HAP-1 (cell line): Measurements from ENCODE around the gene SLC26A6.
A peak's percentile ranks its signal among the peaks of the same experiment; 100 is the strongest.

ENCODE experiments used
- DNase-seq, 2 experiments: peaks; one replicate each; pipeline ENCODE4 v3.0.0-alpha.2; 2016 to 2020; ENCODE audit warnings: low spot score in 2 of 2
- H3K27me3 ChIP-seq: fragments of 250-450 bp; sonication (Bioruptor Pico); 2 replicates; pipeline ENCODE4 v1.5.1; 2020; ENCODE audit warnings: low read depth, mild to moderate bottlenecking, moderate library complexity
- H3K36me3 ChIP-seq: fragments of 250-450 bp; sonication (Bioruptor Pico); replicated peaks from 2 replicates; pipeline ENCODE4 v1.5.1; 2020; ENCODE audit warnings: mild to moderate bottlenecking
- H3K4me1 ChIP-seq: fragments of 250-450 bp; sonication (Bioruptor Pico); 2 replicates; pipeline ENCODE4 v1.5.1; 2020; ENCODE audit warnings: mild to moderate bottlenecking
- H3K4me3 ChIP-seq: fragments of 250-450 bp; sonication (Bioruptor Pico); 2 replicates; pipeline ENCODE4 v1.5.1; 2020; ENCODE audit warnings: mild to moderate bottlenecking, moderate library complexity
- H3K9me3 ChIP-seq: fragments of 250-450 bp; sonication (Bioruptor Pico); 2 replicates; pipeline ENCODE4 v1.5.1; 2020; ENCODE audit warnings: mild to moderate bottlenecking, moderate library complexity
- in situ Hi-C: fragments of 300-500 bp; cut with MboI; formaldehyde crosslinking; loops from 3 replicates; pipeline ENCODE4 v1.14.3; 2020; ENCODE audit warnings: low sequenced_read_pairs, inconsistent platforms, mixed read lengths

Gene SLC26A6

GRCh38 chr3:48672522-48672921 is 37.3 kb upstream of the SLC26A6 start:
- Histone ChIP-seq H3K4me3 (no peak overlapping the region), H3K27me3 (no peaks in the 10 kb centered on the region), H3K4me1 (no peaks in the 10 kb centered on the region), H3K9me3 (no peaks in the 10 kb centered on the region), H3K36me3 (peaks cover 32% of the 10 kb centered on the region)
- no peak for DNase-seq
- in situ Hi-C loops, result no loop called here

- Histone ChIP-seq H3K4me1 (peaks cover 15% of the 10 kb centered on the region), H3K27me3 (no peaks in the 10 kb centered on the region), H3K4me3 (no peak overlapping the region), H3K9me3 (no peaks in the 10 kb centered on the region), H3K36me3 (0 out of 2 replicates have a peak, but pooled peaks cover 6% of the 10 kb centered on the region)
- DNase-seq, result no peak
- in situ Hi-C loops, result no loop called here
Measured at GRCh38 chr3:48664929-48665328, 29.7 kb upstream of the SLC26A6 start.

GRCh38 chr3:48664313-48664644 is 29.0 kb upstream of the SLC26A6 start:
- no peaks in the 10 kb centered on the region for H3K27me3 ChIP-seq
- H3K4me1 ChIP-seq, result peaks cover 15% of the 10 kb centered on the region
- 0 out of 2 replicates have a peak, but pooled peaks cover 3% of the 10 kb centered on the region for H3K36me3 ChIP-seq
- no peaks in the 10 kb centered on the region for H3K9me3 ChIP-seq
- peak overlapping the region; percentile 60 for H3K4me3 ChIP-seq
- in situ Hi-C loops, result no loop called here
- no peak for DNase-seq

- H3K4me1 ChIP-seq, result peaks cover 15% of the 10 kb centered on the region
- in situ Hi-C loops, result no loop called here
- no peaks in the 10 kb centered on the region for H3K9me3 ChIP-seq
- 0 out of 2 replicates have a peak, but pooled peaks cover 2% of the 10 kb centered on the region for H3K36me3 ChIP-seq
- peak; percentile 96 to 99 for DNase-seq
- H3K4me3 ChIP-seq, result peak overlapping the region; percentile 60
- no peaks in the 10 kb centered on the region for H3K27me3 ChIP-seq
Measured at GRCh38 chr3:48663489-48664312, 28.4 kb upstream of the SLC26A6 start.

GRCh38 chr3:48662753-48663488 is 27.7 kb upstream of the SLC26A6 start, which contains the start of gene CELSR3:
TSS of gene CELSR3 (minus strand) at chr3:48662886. CDS start at chr3:48662634, 252 bp downstream.
- Histone ChIP-seq H3K36me3 (0 out of 2 replicates have a peak, but pooled peaks cover 2% of the 10 kb centered on the region), H3K4me1 (peaks cover 15% of the 10 kb centered on the region), H3K4me3 (peak within 1 kb of the TSS; percentile 60), H3K27me3 (no peaks in the 10 kb centered on the region), H3K9me3 (no peaks in the 10 kb centered on the region)
- in situ Hi-C loops, result no loop called here
- DNase-seq, result peak; percentile 66 to 92

GRCh38 chr3:48662145-48662752 is 27.0 kb upstream of the SLC26A6 start:
- peak in 1 of 2 experiments; percentile 41 for DNase-seq
- H3K36me3 ChIP-seq, result 0 out of 2 replicates have a peak, but pooled peaks cover 2% of the 10 kb centered on the region
- H3K27me3 ChIP-seq, result no peaks in the 10 kb centered on the region
- in situ Hi-C loops, result no loop called here
- peaks cover 15% of the 10 kb centered on the region for H3K4me1 ChIP-seq
- peak overlapping the region; percentile 60 for H3K4me3 ChIP-seq
- H3K9me3 ChIP-seq, result no peaks in the 10 kb centered on the region

- H3K4me3 ChIP-seq, result peak overlapping the region; percentile 60
- DNase-seq, result peak; percentile 27 to 84
- in situ Hi-C loops, result no loop called here
Measured at GRCh38 chr3:48661501-48662144, 26.4 kb upstream of the SLC26A6 start.

GRCh38 chr3:48660800-48661400 is 25.6 kb upstream of the SLC26A6 start:
- in situ Hi-C loops, result no loop called here
- DNase-seq, result no peak
- no peak overlapping the region for H3K4me3 ChIP-seq

More at GRCh38 chr3:48661501-48662144, 26.4 kb upstream of the SLC26A6 start:
- Histone ChIP-seq H3K4me1 (peaks cover 15% of the 10 kb centered on the region), H3K9me3 (no peaks in the 10 kb centered on the region), H3K27me3 (no peaks in the 10 kb centered on the region), H3K36me3 (0 out of 2 replicates have a peak, but pooled peaks cover 2% of the 10 kb centered on the region)

GRCh38 chr3:48656841-48657281 is 21.6 kb upstream of the SLC26A6 start:
- Histone ChIP-seq H3K4me3 (no peak overlapping the region), H3K36me3 (no peaks in the 10 kb centered on the region), H3K9me3 (no peaks in the 10 kb centered on the region), H3K4me1 (peaks cover 1% of the 10 kb centered on the region), H3K27me3 (no peaks in the 10 kb centered on the region)
- DNase-seq, result no peak
- in situ Hi-C loops, result no loop called here

More at GRCh38 chr3:48660800-48661400, 25.6 kb upstream of the SLC26A6 start:
- Histone ChIP-seq H3K27me3 (no peaks in the 10 kb centered on the region), H3K36me3 (0 out of 2 replicates have a peak, but pooled peaks cover 2% of the 10 kb centered on the region), H3K4me1 (peaks cover 15% of the 10 kb centered on the region), H3K9me3 (no peaks in the 10 kb centered on the region)

- peak overlapping the region; percentile 43 for H3K4me3 ChIP-seq
- DNase-seq, result peak; percentile 68 to 86
- no peaks in the 10 kb centered on the region for H3K4me1 ChIP-seq
- no peaks in the 10 kb centered on the region for H3K9me3 ChIP-seq
- in situ Hi-C loops, result no loop called here
- no peaks in the 10 kb centered on the region for H3K36me3 ChIP-seq
- no peaks in the 10 kb centered on the region for H3K27me3 ChIP-seq
Measured at GRCh38 chr3:48656061-48656840, 21.0 kb upstream of the SLC26A6 start.

- Histone ChIP-seq H3K27me3 (no peaks in the 10 kb centered on the region), H3K9me3 (no peaks in the 10 kb centered on the region), H3K4me1 (no peaks in the 10 kb centered on the region), H3K36me3 (no peaks in the 10 kb centered on the region), H3K4me3 (no peak overlapping the region)
- in situ Hi-C loops, result no loop called here
- DNase-seq, result no peak
Measured at GRCh38 chr3:48655606-48656005, 20.3 kb upstream of the SLC26A6 start.

GRCh38 chr3:48655063-48655462 is 19.8 kb upstream of the SLC26A6 start:
- Histone ChIP-seq H3K9me3 (no peaks in the 10 kb centered on the region), H3K36me3 (no peaks in the 10 kb centered on the region), H3K27me3 (no peaks in the 10 kb centered on the region), H3K4me1 (no peaks in the 10 kb centered on the region), H3K4me3 (no peak overlapping the region)
- in situ Hi-C loops, result no loop called here
- no peak for DNase-seq
